ENCODE data around the gene CMTM7.

CMTM7 gene

GRCh38 chr3:32404714-32405113, 13.1 kb downstream of the CMTM7 start:
- Histone ChIP-seq H3K79me2 (ENCODE audit: control insufficient read depth, low read length) (peaks cover 10% of the 10 kb centered on the region; the same call in 1 of the 2 replicates), H3K4me1 (ENCODE audit: control insufficient read depth, low read length) (peaks cover 38% of the 10 kb centered on the region), H3K36me3 (ENCODE audit: control insufficient read depth, low read length) (no peaks in the 10 kb centered on the region), H4K20me1 (ENCODE audit: control insufficient read depth, insufficient read depth, low read depth, low read length) (no peaks in the 10 kb centered on the region), H3K27me3 (ENCODE audit: control insufficient read depth, low read length) (no peaks in the 10 kb centered on the region), H3K9me2 (replicated peaks; ENCODE audit: control insufficient read depth, low read length) (no peaks in the 10 kb centered on the region), H3K4me3 (ENCODE audit: low read length) (no peak overlapping the region), H3K27ac (ENCODE audit: low read depth, low read length) (no peak overlapping the region), H3K9me3 (ENCODE audit: control insufficient read depth, insufficient read depth, low read length) (no peaks in the 10 kb centered on the region), H3K4me2 (ENCODE audit: low read length) (no peak overlapping the region), H3F3A (ENCODE audit: control insufficient read depth, insufficient read depth) (peaks cover 16% of the 10 kb centered on the region)
- TF ChIP-seq CTCF (IDR thresholded peaks at IDR 0.05; ENCODE audit: low read depth, low read length, poor library complexity, severe bottlenecking), result no peak
- TF ChIP-seq EZH2phosphoT487 (IDR thresholded peaks at IDR 0.05; ENCODE audit: borderline replicate concordance, low read length), result no peak

- Histone ChIP-seq H3K9me2 (replicated peaks; ENCODE audit: control insufficient read depth, low read length) (no peaks in the 10 kb centered on the region), H4K20me1 (ENCODE audit: control insufficient read depth, insufficient read depth, low read depth, low read length) (no peaks in the 10 kb centered on the region), H3K79me2 (ENCODE audit: control insufficient read depth, low read length) (peaks cover 10% of the 10 kb centered on the region; the same call in 1 of the 2 replicates), H3K4me1 (ENCODE audit: control insufficient read depth, low read length) (peaks cover 38% of the 10 kb centered on the region), H3K4me3 (ENCODE audit: low read length) (no peak overlapping the region), H3K36me3 (ENCODE audit: control insufficient read depth, low read length) (no peaks in the 10 kb centered on the region), H3F3A (ENCODE audit: control insufficient read depth, insufficient read depth) (peaks cover 14% of the 10 kb centered on the region), H3K4me2 (ENCODE audit: low read length) (no peak overlapping the region), H3K27ac (ENCODE audit: low read depth, low read length) (no peak overlapping the region), H3K27me3 (ENCODE audit: control insufficient read depth, low read length) (no peaks in the 10 kb centered on the region), H3K9me3 (ENCODE audit: control insufficient read depth, insufficient read depth, low read length) (no peaks in the 10 kb centered on the region)
- no peak for TF ChIP-seq CTCF (IDR thresholded peaks at IDR 0.05; ENCODE audit: low read depth, low read length, poor library complexity, severe bottlenecking)
- TF ChIP-seq EZH2phosphoT487 (IDR thresholded peaks at IDR 0.05; ENCODE audit: borderline replicate concordance, low read length), result no peak
These were observed 13.5 kb downstream of the CMTM7 start for GRCh38 chr3:32405155-32405554.

- no peak overlapping the region for H3K4me2 ChIP-seq (ENCODE audit: low read length)
These were observed 14.2 kb downstream of the CMTM7 start for GRCh38 chr3:32405711-32406323.

More at GRCh38 chr3:32405711-32406323, 14.2 kb downstream of the CMTM7 start:
- Histone ChIP-seq H3K36me3 (ENCODE audit: control insufficient read depth, low read length) (no peaks in the 10 kb centered on the region), H3K4me1 (ENCODE audit: control insufficient read depth, low read length) (peaks cover 33% of the 10 kb centered on the region), H3K27ac (ENCODE audit: low read depth, low read length) (no peak overlapping the region), H3F3A (ENCODE audit: control insufficient read depth, insufficient read depth) (peaks cover 8% of the 10 kb centered on the region), H3K4me3 (ENCODE audit: low read length) (no peak overlapping the region), H4K20me1 (ENCODE audit: control insufficient read depth, insufficient read depth, low read depth, low read length) (no peaks in the 10 kb centered on the region), H3K79me2 (ENCODE audit: control insufficient read depth, low read length) (peaks cover 10% of the 10 kb centered on the region; the same call in 1 of the 2 replicates), H3K9me2 (replicated peaks; ENCODE audit: control insufficient read depth, low read length) (no peaks in the 10 kb centered on the region), H3K9me3 (ENCODE audit: control insufficient read depth, insufficient read depth, low read length) (no peaks in the 10 kb centered on the region), H3K27me3 (ENCODE audit: control insufficient read depth, low read length) (no peaks in the 10 kb centered on the region)
- no peak for TF ChIP-seq CTCF (IDR thresholded peaks at IDR 0.05; ENCODE audit: low read depth, low read length, poor library complexity, severe bottlenecking)
- TF ChIP-seq EZH2phosphoT487 (IDR thresholded peaks at IDR 0.05; ENCODE audit: borderline replicate concordance, low read length), result no peak

Measured in DOHH2 (cell line).